NCI-H2196 treated with DMSO at 0.1 percent for 48 hours (cell line): Measurements from ENCODE around the gene KCNQ5.
A peak's percentile ranks its signal among the peaks of the same experiment; 100 is the strongest.
"Not testable (repeated sequence)": the region's sequence is repeated elsewhere in the genome, so short reads cannot be mapped to it uniquely, and the experiment has no call there.

ENCODE experiments used
- DNase-seq: peaks from one replicate; lab custom pipeline; 2025; ENCODE audit not compliant: unreplicated experiment; lab: John Stamatoyannopoulos, UW

Gene KCNQ5

DNA sequence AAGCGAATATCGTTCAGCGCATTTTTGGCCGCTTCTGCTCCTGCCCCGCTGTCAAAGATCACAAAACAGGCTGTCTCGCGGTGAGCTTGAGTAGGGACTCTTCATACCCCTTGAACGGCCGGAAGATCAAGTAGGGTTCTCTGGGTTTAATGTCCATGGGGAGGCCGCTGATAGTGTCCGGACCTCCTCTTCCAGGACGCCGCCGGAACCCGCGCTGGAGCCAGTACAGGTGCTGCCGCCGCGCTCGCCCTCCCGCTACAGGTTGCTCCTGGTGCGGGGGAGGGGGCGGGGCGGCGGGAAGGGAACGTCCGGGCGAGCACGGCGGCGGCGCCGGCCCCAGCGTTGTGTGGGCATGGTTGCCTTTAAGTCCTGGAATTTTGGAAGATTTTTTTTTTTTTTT is 536.0 kb downstream of the KCNQ5 start:
- no peak for DNase-seq

- no peak for DNase-seq
Observed at GRCh38 chr6:73169111-73169510, 547.2 kb downstream of the KCNQ5 start.

DNA sequence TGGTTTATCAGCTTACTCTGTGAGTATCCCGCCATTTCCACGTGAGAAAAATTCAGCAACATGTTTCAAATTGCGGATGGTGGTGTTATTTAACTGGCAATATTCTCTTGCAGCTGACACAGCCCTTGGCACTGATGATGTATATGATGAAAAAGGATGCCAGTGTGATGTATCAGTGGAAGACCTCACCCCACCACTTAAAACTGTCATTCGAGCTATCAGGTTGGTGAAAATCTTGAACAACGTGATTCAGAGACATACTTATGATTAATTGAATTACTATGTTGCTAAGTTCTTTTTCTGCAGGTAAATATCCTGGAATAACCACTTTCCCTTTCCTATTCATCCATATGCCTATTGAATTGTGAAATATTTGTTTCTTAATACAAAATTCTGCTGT is 547.8 kb downstream of the KCNQ5 start:
- DNase-seq, result no peak

DNA sequence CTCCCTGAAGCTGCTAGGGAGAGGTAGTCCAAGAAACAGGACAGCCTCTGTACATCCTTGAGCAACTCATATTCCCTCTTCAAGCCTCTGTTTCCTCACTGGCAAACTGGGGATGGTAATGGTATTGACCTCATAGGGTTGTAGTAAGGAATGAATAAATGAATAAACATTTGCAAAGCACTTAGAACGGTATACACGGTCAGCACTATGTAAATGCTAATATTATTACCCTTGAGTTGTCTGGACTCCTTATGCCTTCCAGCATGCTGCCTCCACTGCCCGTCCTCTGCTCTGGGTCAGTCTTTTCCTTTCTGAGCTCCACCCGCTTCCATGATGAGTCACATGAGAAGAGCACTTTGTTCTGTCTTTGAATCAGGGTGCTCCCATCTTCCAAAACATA is 552.8 kb downstream of the KCNQ5 start:
- no peak for DNase-seq

- no peak for DNase-seq
Observed at GRCh38 chr6:73176057-73176456, 554.2 kb downstream of the KCNQ5 start.

GRCh38 chr6:73177221-73177944 is 555.5 kb downstream of the KCNQ5 start:
- DNase-seq, result no peak

DNA sequence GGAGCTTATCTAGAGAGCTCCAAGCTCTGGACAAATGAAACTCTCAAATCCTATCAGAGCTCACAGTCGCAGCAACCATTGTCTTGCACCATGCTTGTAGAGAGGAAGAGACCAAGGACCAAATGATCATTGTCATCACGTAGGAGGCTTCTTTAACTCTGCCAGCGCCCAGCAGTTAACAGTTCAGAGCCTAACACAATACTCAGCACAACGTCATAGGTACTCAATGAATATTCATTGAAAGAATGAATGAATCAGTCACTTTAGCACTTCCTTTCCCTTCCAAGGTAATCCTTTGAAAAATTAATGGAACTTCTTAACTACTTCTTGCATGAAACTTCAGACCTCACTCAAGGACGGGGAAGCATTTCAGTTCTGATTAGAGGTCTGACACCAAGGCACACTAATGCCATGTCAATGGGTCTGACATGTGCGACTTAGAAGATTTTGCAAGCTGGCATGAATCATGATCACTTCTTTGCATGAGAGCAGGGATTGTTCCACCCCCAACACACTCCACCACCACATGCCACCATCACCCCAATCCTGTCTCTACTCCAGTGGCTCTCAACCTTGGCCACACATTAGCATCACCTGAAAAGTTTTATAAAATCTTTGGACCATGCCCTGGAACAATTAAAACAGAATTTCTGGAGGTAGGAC is 558.3 kb downstream of the KCNQ5 start:
- DNase-seq, result no peak

DNA sequence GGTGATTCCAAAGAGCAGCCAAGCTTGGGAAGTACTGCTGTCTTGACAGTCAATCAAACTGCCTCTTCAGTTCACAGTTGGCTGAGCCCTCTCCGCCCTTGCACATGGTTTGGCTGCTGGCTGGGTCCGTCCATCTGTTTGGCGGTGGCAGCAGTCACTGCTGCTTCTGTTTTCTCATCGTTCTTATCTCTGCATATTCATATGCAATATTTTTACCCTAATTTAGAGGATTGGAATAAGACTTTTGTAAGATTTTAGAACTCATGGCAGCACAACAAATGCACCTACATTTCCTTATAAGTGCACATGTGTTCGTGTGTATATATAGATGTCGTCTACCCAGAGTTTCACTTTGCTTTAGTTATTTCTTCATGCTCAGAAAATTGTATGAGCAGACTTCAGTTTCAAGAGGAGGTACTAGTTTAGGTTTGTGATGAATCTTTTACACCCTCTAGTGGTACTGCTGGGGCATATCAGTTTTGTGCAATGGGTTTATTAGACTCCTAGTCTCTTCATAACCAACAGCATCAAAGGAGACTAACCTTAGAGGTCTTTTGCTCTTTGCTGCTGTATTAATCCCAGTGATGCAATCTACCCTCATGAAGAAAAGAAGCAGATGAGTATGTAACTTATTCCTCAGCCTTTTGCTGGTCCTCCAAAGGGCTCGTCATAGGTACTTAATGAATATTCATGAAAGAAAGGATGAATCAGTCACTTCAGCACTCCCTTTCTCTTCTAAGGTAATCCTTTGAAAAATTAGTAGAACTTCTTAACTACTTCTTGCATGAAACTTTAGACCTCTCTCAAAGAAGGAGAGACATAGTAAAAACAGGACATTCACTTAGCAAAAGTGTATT is 559.1 kb downstream of the KCNQ5 start:
- DNase-seq, result peak; percentile 55

DNA sequence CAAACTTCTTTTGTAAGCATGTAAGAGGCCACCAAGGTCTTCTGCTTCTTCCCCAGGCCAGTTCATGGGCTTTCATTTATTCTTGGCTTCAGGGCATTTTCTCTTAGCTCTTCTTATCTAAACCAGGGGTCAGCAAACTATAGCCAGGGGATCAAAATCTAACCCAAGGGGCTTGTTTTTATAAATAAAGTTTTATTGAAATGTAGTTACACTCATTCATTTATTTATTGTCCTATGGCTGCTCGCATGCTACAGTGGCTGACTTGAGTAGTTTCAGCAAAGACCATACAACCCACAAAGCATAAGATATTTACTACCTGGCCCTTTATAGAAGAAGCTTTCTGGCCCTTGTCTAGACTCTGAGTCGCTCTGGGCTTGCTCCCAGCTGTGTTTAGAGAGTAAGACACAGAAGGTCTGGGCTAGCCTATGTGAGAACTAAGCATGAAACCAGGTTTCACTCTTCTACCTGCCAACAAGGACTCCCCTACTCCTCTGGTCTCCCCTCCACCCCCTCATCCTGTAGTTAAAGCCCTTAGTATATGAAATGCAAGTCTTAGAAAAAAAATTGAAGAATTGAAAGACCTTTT is 560.2 kb downstream of the KCNQ5 start:
- DNase-seq, result no peak

DNA sequence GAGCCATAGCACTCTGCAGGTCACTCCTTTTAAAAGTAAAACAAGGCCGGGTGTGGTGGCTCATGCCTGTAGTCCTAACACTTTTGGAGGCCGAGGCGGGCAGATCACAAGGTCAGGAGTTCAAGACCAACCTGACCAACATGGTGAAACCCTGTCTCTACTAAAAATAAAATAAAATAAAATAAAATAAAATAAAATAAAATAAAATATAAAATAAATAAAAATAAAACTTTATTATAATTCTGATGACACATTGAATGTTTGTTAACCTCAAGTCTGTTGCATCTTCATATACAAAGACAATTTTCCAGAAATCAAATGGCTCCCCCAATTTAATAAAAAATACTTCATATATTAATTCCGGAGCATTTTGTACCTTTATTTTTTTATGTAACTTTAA is 571.4 kb downstream of the KCNQ5 start:
- not testable (repeated sequence) for DNase-seq

DNA sequence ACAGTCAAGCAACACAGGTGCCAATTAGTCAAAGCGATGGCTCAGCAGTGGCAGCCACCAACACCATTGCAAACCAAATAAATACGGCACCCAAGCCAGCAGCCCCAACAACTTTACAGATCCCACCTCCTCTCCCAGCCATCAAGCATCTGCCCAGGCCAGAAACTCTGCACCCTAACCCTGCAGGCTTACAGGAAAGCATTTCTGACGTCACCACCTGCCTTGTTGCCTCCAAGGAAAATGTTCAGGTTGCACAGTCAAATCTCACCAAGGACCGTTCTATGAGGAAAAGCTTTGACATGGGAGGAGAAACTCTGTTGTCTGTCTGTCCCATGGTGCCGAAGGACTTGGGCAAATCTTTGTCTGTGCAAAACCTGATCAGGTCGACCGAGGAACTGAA is 572.9 kb downstream of the KCNQ5 start:
- DNase-seq, result no peak

DNA sequence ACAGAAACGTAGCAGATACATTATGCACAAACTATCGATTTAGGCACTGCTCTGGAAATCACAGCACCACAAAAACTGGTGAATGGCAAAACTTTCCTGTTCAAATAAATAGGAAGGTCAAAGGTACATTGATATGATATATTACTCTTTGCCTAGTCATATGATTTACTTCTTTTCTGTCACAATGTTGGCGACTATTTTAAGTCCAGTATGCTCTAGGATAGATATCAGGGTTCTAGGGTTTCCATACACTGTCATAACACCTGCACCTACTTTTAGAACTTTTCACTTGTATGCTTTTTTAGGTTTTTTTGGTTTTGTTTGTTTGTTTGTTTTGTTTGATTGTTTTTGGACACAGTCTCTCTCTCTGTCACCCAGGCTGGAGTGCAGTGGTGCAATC is 578.4 kb downstream of the KCNQ5 start:
- no peak for DNase-seq

DNA sequence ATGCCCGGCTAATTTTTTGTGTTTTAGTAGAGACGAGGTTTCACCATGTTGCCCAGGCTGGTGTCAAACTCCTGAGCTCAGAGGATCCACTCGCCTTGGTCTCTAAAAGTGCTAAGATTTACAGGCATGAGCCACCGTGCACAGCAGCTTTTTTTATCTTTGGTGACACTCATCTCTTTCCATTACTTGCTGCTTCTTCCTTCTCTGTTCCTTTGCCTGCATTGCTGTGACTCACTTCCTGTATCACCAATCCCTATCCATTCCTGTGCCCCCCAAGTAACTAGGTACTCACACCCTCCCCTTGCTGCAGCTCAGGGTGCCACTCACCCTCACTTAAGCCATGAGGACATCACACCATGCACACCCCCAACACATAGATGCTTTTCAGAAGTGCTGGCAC is 578.9 kb downstream of the KCNQ5 start:
- DNase-seq, result no peak

- DNase-seq, result no peak
Observed at GRCh38 chr6:73203098-73203497, 581.2 kb downstream of the KCNQ5 start.

DNA sequence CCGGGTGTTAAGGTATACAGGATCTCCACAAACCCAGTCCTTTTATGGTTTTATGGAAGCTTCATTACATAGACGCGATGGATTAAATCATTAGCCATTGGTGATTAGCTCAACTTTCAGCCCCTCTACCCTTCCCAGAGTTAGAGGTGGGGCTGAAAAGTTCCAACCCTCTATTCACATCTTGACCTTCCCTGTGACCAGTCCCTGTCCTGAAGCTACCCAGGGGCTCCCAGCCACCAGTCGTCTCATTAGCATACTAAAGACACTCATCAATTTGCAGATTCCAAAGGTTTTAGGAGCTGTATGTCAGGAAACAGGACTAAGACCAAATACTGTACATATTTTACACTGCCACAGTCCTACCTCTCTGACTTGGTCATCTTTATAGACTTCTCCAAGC is 582.4 kb downstream of the KCNQ5 start:
- no peak for DNase-seq

DNA sequence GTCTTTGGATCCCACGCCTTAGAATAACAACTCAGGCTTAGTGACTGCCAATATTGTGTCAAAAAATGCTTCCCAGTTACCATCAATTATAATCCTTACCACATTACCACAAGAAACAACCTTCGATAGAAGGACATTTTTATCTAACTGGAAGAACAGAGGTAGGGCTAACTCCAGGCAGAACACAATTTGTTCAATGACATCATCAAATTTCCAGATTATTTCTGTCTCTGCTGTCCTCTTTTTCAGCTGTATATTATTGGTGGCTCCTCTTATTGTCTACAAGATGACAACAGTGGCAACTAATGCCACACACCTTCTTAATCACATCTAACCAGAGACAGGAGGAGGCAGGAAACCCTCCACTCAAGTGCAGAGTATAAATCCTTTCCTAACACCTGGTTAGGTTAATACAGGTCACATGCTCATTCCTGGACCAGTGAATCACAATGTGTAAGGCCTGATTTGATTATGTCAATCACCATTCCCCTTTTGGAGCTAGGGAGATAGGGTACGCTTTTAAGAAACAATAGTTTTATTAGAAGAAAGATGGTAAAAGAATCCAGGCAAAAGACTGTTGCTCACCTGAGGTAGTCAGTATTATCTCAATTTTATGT is 585.5 kb downstream of the KCNQ5 start:
- DNase-seq, result no peak

DNA sequence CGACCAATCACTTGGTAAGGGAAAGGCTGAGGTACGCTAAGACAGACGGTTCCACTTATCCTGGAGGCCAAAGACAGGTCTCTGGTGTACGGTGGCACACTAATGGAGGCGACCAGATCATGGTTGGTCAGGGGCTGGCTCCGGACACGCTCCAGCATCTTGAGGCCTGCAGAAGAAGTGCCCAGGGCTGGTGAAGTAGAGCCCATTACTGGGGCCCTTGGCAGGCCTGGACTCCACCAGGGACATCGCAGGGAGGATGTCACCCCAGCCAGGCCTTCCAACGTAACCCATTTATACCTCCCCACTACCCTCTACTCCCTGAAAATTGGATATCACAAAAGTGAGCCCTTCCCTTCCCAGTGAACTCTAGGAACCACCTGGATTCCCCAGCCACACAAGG is 587.3 kb downstream of the KCNQ5 start:
- DNase-seq, result no peak

DNA sequence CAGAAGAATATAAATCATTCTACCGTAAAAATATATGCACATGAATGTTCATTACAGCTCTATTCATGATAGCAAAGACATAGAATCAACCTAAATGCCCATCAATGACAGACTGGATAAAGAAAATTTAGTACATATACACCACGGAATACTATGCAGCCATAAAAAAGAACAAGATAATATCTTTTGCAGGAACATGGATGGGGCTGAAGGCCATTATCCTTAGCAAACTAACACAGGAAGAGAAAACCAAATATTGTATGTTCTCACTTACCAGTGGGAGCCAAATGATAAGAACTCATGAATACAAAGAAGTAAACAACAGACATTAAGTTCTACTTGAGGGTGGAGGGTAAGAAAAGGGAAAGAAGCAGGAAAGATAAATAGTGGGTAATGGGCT is 595.0 kb downstream of the KCNQ5 start:
- DNase-seq, result no peak

GRCh38 chr6:73225396-73225795 is 603.5 kb downstream of the KCNQ5 start, which contains the start of gene KHDC1L:
KHDC1L (minus strand) TSS chr6:73225496; CDS start chr6:73225408, 88 bp downstream.
- DNase-seq, result no peak

GRCh38 chr6:73227606-73228255 is 605.9 kb downstream of the KCNQ5 start:
- no peak for DNase-seq

GRCh38 chr6:73231986-73232391 is 610.1 kb downstream of the KCNQ5 start:
- DNase-seq, result no peak
